Body of pancreas (tissue), 4 donors: ENCODE results near the gene KIF5A.

Experiments
- POLR2A ChIP-seq, 3 donors: fragments of 450-650 bp; IDR thresholded peaks; one replicate each; pipeline ENCODE4 v1.6.1; 2016; ENCODE audit warnings: antibody characterized with exemption in 3 of 3, mild to moderate bottlenecking in 2 of 3
- TF ChIP-seq, protein P1 (sequence below), 7 experiments: fragments of 450-650 bp in 4 of 7; fragments of 200-600 bp in 3 of 7; sonication (generic) in 3 of 7; IDR thresholded peaks; one replicate each; pipeline ENCODE4 v1.5.1; 2016 to 2019; ENCODE audit warnings: antibody characterized with exemption in 7 of 7

DNA sequence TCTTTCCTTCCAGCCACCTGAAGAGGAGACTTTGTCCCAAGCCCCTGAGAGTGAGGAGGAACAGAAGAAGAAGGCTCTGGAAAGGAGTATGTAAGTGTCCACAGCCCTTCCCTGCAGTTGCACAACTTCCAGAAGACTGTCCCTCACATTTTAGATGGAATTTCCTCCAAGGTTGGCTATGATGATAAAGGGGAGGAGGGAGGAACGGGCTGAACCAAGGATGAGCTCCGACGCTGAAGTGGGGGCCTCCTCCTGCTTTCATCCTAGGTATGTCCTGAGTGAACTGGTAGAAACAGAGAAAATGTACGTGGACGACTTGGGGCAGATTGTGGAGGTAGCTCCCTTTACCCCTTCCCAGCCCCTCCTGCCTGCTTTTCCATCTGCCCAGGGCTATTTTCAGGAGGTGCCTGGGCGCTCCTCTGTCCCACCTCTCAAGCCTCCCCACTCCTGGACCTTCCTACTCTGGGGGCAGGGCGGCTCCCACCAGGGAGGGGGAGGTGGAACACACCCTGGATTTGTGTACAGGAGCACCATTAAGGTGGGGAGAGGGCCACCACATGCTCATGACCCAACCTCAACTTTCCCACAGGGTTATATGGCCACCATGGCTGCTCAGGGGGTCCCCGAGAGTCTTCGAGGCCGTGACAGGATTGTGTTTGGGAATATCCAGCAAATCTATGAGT, 63.7 kb downstream of the KIF5A start:
- TF ChIP-seq, protein P1, sequence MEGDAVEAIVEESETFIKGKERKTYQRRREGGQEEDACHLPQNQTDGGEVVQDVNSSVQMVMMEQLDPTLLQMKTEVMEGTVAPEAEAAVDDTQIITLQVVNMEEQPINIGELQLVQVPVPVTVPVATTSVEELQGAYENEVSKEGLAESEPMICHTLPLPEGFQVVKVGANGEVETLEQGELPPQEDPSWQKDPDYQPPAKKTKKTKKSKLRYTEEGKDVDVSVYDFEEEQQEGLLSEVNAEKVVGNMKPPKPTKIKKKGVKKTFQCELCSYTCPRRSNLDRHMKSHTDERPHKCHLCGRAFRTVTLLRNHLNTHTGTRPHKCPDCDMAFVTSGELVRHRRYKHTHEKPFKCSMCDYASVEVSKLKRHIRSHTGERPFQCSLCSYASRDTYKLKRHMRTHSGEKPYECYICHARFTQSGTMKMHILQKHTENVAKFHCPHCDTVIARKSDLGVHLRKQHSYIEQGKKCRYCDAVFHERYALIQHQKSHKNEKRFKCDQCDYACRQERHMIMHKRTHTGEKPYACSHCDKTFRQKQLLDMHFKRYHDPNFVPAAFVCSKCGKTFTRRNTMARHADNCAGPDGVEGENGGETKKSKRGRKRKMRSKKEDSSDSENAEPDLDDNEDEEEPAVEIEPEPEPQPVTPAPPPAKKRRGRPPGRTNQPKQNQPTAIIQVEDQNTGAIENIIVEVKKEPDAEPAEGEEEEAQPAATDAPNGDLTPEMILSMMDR (IDR thresholded peaks at IDR 0.05) = no peak
- no peak for TF ChIP-seq POLR2A (IDR thresholded peaks at IDR 0.05)
